Left lung (tissue), 10 donors: ENCODE measurements around the gene PDAP1. TPM values are rescaled to one million over a fixed set of nuclear protein-coding genes. Genes with fewer than 3 reads are reported as not detected.

Experiments used
- ATAC-seq: fragments of 200-7000 bp; cut with Tn5 transposase; one replicate; pipeline ENCODE4 v1.9.1; 2020; ENCODE audit warnings: moderate library complexity
- DNase-seq, 4 donors: peaks; one replicate each; pipeline ENCODE4 v3.0.0-alpha.2; 2013 to 2020
- H3K27ac ChIP-seq, 2 donors: fragments of 200-600 bp; sonication (generic) in 1 of 2; one replicate each; pipeline versions ENCODE4 v1.5.0 to v1.8.0; 2020 to 2021
- H3K27me3 ChIP-seq, 2 donors: fragments of 200-600 bp; sonication (generic) in 1 of 2; one replicate each; pipeline versions ENCODE4 v1.5.0 to v1.8.0; 2020 to 2021
- H3K36me3 ChIP-seq, 2 donors: fragments of 200-600 bp; sonication (generic) in 1 of 2; one replicate each; pipeline versions ENCODE4 v1.5.0 to v1.8.0; 2020 to 2021
- H3K4me1 ChIP-seq, 2 donors: fragments of 200-600 bp; one replicate each; pipeline ENCODE4 v1.8.0; 2021
- H3K4me3 ChIP-seq, 2 donors: fragments of 200-600 bp; sonication (generic) in 1 of 2; one replicate each; pipeline versions ENCODE4 v1.5.0 to v1.8.0; 2020 to 2021; ENCODE audit warnings: mild to moderate bottlenecking in 1 of 2
- H3K9me3 ChIP-seq, 2 donors: fragments of 200-600 bp; sonication (generic) in 1 of 2; one replicate each; pipeline versions ENCODE4 v1.5.0 to v1.8.0; 2020 to 2021
- intact Hi-C, 2 donors: fragments of 100-400 bp; cut with DNase I; formaldehyde crosslinking; loops; one replicate each; pipeline versions ENCODE4 v1.11.2 to v1.14.2; 2022
- polyA plus RNA-seq, 6 donors: library from polyadenylated mRNA; unstranded; fragments of 120-200 nt; gene quantifications; one replicate each; pipeline ENCODE4 v1.2.1, GENCODE V29; 2013; ENCODE audit not compliant: insufficient read length in 6 of 6
- total RNA-seq, 2 donors: library from RNA; stranded (reverse); fragmentation: NEBNext Ultra II Directional; extraction: Animal tissue kit (Norgen Biotek cat#: 25700); gene quantifications; one replicate each; pipeline ENCODE4 v1.2.1, GENCODE V29; 2021
- TF ChIP-seq, protein P1 (sequence below), 2 donors: fragments of 200-600 bp; sonication (generic) in 1 of 2; IDR thresholded peaks; one replicate each; pipeline versions ENCODE4 v1.5.0 to v1.8.0; 2021; ENCODE audit warnings: antibody characterized with exemption in 2 of 2
- donor health status: DM: no; HTN: yes; CAD: no.
- donor health status: DM: no; HTN: no; CAD: no.

Gene PDAP1
- total and polyA plus RNA-seq, 8 donors, result 68.5 to 150 (median 132) TPM

DNA sequence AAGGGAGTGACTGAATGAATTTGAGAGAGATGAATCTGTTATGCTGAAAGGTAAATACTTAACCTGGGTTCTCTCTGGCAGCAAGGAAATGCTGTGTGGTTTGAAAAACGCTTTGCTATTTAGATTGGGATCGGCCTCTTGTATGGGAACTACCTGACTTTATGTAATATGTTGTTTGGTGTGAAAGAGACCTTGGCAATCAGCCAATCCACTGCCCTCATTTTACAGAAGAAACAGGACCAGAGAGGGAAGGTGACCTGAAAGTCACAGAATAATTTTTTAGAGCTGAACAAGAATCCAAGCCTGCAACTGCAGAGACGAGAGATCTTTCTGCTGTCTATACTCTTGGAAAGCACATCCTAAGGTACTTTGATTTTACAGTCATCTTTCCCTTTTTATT is 1.4 kb upstream of the PDAP1 start:
- Histone ChIP-seq H3K27me3 (no peaks in the 10 kb centered on the region), H3K9me3 (no peaks in the 10 kb centered on the region), H3K27ac (peak overlapping the region in 1 of 2 donors; percentile 98), H3K4me3 (peak overlapping the region; percentile 88 to 100), H3K4me1 (peaks cover 14 to 43% of the 10 kb centered on the region in 2 donors), H3K36me3 (peaks cover 0 to 49% of the 10 kb centered on the region in 2 donors)
- no peak for ATAC-seq
- no peak for DNase-seq
- intact Hi-C loops, result no loop called here
- TF ChIP-seq, protein P1, sequence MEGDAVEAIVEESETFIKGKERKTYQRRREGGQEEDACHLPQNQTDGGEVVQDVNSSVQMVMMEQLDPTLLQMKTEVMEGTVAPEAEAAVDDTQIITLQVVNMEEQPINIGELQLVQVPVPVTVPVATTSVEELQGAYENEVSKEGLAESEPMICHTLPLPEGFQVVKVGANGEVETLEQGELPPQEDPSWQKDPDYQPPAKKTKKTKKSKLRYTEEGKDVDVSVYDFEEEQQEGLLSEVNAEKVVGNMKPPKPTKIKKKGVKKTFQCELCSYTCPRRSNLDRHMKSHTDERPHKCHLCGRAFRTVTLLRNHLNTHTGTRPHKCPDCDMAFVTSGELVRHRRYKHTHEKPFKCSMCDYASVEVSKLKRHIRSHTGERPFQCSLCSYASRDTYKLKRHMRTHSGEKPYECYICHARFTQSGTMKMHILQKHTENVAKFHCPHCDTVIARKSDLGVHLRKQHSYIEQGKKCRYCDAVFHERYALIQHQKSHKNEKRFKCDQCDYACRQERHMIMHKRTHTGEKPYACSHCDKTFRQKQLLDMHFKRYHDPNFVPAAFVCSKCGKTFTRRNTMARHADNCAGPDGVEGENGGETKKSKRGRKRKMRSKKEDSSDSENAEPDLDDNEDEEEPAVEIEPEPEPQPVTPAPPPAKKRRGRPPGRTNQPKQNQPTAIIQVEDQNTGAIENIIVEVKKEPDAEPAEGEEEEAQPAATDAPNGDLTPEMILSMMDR (IDR thresholded peaks at IDR 0.05), result no peak

- Histone ChIP-seq H3K27me3 (no peaks in the 10 kb centered on the region), H3K36me3 (peaks cover 0 to 49% of the 10 kb centered on the region in 2 donors), H3K27ac (peak overlapping the region; percentile 93 to 98), H3K4me3 (peak overlapping the region; percentile 88 to 100), H3K9me3 (no peaks in the 10 kb centered on the region), H3K4me1 (peaks cover 14 to 49% of the 10 kb centered on the region in 2 donors)
- intact Hi-C loops, result no loop called here
- TF ChIP-seq, protein P1 (IDR thresholded peaks at IDR 0.05), result no peak
- DNase-seq (peak in 1 of 4 donors; percentile 8), ATAC-seq (no peak)
Measured at GRCh38 chr7:99409192-99409572, 785 bp upstream of the PDAP1 start.

GRCh38 chr7:99407872-99408378 is 472 bp downstream of the PDAP1 start:
- peaks cover 0 to 49% of the 10 kb centered on the region in 2 donors for H3K36me3 ChIP-seq
- H3K27ac ChIP-seq, result peak overlapping the region; percentile 93 to 98
- peaks cover 14 to 49% of the 10 kb centered on the region in 2 donors for H3K4me1 ChIP-seq
- no peaks in the 10 kb centered on the region for H3K27me3 ChIP-seq
- intact Hi-C loops, result no loop called here
- no peaks in the 10 kb centered on the region for H3K9me3 ChIP-seq
- DNase-seq (peak in 3 of 4 donors; percentile 19 to 83 (median 55)), ATAC-seq (peak; percentile 38)
- TF ChIP-seq, protein P1 (IDR thresholded peaks at IDR 0.05), result no peak
- H3K4me3 ChIP-seq, result peak overlapping the region; percentile 88 to 100

DNA sequence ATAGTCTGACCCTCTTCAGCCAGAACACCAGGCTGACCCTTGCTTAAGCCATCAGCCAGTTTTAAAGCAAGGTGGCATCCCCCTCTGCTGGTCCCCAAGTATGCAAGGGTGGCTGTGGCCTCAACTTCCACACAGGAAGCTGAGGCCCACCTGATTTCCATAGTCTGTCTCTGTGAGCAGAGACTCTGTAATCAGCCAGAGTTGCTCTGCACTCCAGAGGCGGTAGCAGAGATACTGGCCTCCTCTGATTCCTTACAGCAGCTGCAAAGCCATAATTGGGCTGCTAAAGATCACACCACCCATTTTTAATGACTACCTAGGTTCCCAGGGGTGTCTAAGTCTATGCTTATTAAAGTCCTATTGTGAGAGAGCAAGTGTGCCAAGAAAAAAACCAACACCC is 1.8 kb downstream of the PDAP1 start:
- H3K27ac ChIP-seq, result no peak overlapping the region
- intact Hi-C loops, result no loop called here
- peaks cover 14 to 49% of the 10 kb centered on the region in 2 donors for H3K4me1 ChIP-seq
- TF ChIP-seq, protein P1 (IDR thresholded peaks at IDR 0.05), result no peak
- peaks cover 0 to 49% of the 10 kb centered on the region in 2 donors for H3K36me3 ChIP-seq
- H3K9me3 ChIP-seq, result no peaks in the 10 kb centered on the region
- ATAC-seq (no peak), DNase-seq (no peak)
- no peaks in the 10 kb centered on the region for H3K27me3 ChIP-seq
- H3K4me3 ChIP-seq, result no peak overlapping the region

DNA sequence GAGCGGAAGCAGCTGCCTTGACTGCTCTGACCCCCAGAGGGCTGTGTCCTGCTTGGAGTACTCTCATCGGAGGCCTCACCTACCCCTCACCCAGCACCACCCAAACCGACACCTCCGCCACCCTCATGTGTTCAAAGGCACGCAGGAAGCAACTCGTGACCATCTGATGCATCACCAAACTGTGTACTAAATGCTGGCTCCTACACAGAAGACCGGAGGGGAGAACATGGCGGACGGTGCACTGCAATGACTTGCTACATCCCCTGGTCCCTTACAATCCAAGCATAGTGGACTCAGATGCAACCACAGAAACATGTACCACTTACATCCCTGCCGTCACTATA is 3.4 kb downstream of the PDAP1 start:
- peaks cover 0 to 49% of the 10 kb centered on the region in 2 donors for H3K36me3 ChIP-seq
- ATAC-seq (no peak), DNase-seq (no peak)
- H3K27me3 ChIP-seq, result no peaks in the 10 kb centered on the region
- H3K27ac ChIP-seq, result no peak overlapping the region
- H3K4me1 ChIP-seq, result peaks cover 12 to 46% of the 10 kb centered on the region in 2 donors
- TF ChIP-seq, protein P1 (IDR thresholded peaks at IDR 0.05), result no peak
- H3K4me3 ChIP-seq, result no peak overlapping the region
- intact Hi-C loops, result no loop called here
- no peaks in the 10 kb centered on the region for H3K9me3 ChIP-seq
